Esophagus muscularis mucosa (tissue), 4 donors: ENCODE results near the gene STK10. TPM values are rescaled to one million over a fixed set of nuclear protein-coding genes. Genes with fewer than 3 reads are reported as not detected.

Experiments used
- DNase-seq: peaks from one replicate; pipeline ENCODE4 v3.0.0-alpha.2; 2017; ENCODE audit errors: extremely low spot score
- H3K27ac ChIP-seq, 4 donors: fragments of 200-600 bp; sonication (generic); replicated peaks in 1 of 4; 1 replicate in 3 of 4; 2 replicates in 1 of 4; pipeline ENCODE4 v1.5.1; 2016 to 2019; ENCODE audit warnings: mild to moderate bottlenecking in 1 of 4
- H3K27me3 ChIP-seq, 4 donors: fragments of 200-600 bp; sonication (generic); one replicate each; pipeline versions ENCODE4 v1.5.1 to v1.6.0; 2016 to 2019
- H3K36me3 ChIP-seq, 4 donors: fragments of 200-600 bp; sonication (generic); one replicate each; pipeline ENCODE4 v1.5.1; 2016 to 2019
- H3K4me1 ChIP-seq, 4 donors: fragments of 200-600 bp; sonication (generic); one replicate each; pipeline ENCODE4 v1.5.1; 2016 to 2019
- H3K4me3 ChIP-seq, 4 donors: fragments of 200-600 bp; sonication (generic); 1 replicate in 2 of 4; 2 replicates in 2 of 4; pipeline ENCODE4 v1.5.1; 2016 to 2019; ENCODE audit warnings: mild to moderate bottlenecking in 4 of 4, moderate library complexity in 1 of 4
- H3K9me3 ChIP-seq, 4 donors: fragments of 200-600 bp; sonication (generic); 1 replicate in 3 of 4; 2 replicates in 1 of 4; pipeline ENCODE4 v1.5.1; 2016 to 2019
- EP300 ChIP-seq: sonication (generic); formaldehyde crosslinking; IDR thresholded peaks from one replicate; pipeline ENCODE4 v1.6.1; 2017; ENCODE audit warnings: antibody characterized with exemption
- POLR2A ChIP-seq: fragments of 450-650 bp; IDR thresholded peaks from one replicate; pipeline ENCODE4 v1.6.1; 2017; ENCODE audit warnings: antibody characterized with exemption, moderate library complexity, mild to moderate bottlenecking, low read depth
- POLR2AphosphoS5 ChIP-seq, 2 donors: sonication (generic); formaldehyde crosslinking; IDR thresholded peaks; one replicate each; pipeline ENCODE4 v1.6.1; 2017; ENCODE audit warnings: antibody characterized with exemption in 2 of 2
- WGBS: methylation state at CpG from one replicate; pipeline ENCODE4 v1.1.5; 2018; 5-methylcytosine and 5-hydroxymethylcytosine counted together
- intact Hi-C: fragments of 100-400 bp; cut with DNase I; formaldehyde crosslinking; loops from one replicate; pipeline ENCODE4 v1.15.1; 2023
- total RNA-seq, 4 donors: library from RNA; depleted of rRNA; stranded (reverse); fragments of >200 nt; gene quantifications; one replicate each; pipeline versions ENCODE4 v1.1.0 to v1.2.1, GENCODE V29; 2016
- TF ChIP-seq, protein P1 (sequence below), 3 experiments: fragments of 200-600 bp in 2 of 3; fragments of 450-650 bp in 1 of 3; sonication (generic) in 2 of 3; IDR thresholded peaks; one replicate each; pipeline ENCODE4 v1.5.1; 2017 to 2019; ENCODE audit warnings: antibody characterized with exemption in 3 of 3, mild to moderate bottlenecking in 2 of 3, moderate library complexity in 1 of 3

STK10 gene
- total RNA-seq, 4 donors from 2014 or later, result 18.8 to 21.8 (median 19.4) TPM

DNA sequence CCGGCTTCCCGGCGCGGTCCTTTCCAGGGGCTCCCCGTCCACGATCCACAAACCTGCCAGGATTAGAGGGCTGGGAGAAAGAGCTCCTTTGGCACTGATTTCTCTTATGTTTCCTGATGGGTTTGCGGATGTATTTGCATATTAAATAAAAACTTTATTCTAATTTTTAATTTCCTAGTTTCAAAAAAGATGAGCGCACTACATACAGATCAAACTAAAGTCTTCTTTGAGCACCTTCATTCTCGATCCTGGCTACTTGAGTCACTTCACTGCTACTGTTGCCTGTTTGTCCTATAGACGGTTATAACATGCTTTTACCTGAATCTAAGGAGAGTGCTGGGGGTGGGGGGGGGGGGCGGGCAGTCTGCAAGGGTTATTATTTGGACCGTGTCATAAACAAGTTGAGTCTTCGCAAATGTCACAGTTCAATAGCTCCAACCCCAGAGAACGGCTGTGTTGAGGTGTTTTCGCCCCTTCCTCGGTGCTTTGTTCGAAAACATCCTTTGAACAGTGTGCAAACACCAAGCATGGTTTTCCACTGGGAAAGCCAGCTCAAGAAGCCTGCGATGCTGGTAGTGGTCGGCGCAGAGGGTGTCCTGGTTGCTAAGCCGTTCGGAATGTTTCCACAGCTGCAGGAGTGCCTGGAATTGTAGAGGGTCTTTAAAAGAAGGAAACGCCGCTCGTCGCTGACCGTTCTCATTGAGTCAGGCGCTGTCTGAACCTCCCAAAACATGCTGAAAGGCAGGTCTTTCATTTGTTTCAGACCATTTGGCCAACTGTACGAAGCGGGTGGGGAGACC is 1.1 kb upstream of the STK10 start:
- peak overlapping the region; percentile 85 to 97 (median 92) for H3K27ac ChIP-seq
- peak overlapping the region; percentile 82 to 94 (median 89) for H3K4me3 ChIP-seq
- no peaks in the 10 kb centered on the region for H3K9me3 ChIP-seq
- no peak for DNase-seq
- H3K4me1 ChIP-seq, result peaks cover 17 to 42% (median 36%) of the 10 kb centered on the region in 4 donors
- no peaks in the 10 kb centered on the region for H3K27me3 ChIP-seq
- TF ChIP-seq POLR2A (no peak), EP300 (no peak), POLR2AphosphoS5 (IDR thresholded peaks at IDR 0.05) (no peak)
- TF ChIP-seq, protein P1, sequence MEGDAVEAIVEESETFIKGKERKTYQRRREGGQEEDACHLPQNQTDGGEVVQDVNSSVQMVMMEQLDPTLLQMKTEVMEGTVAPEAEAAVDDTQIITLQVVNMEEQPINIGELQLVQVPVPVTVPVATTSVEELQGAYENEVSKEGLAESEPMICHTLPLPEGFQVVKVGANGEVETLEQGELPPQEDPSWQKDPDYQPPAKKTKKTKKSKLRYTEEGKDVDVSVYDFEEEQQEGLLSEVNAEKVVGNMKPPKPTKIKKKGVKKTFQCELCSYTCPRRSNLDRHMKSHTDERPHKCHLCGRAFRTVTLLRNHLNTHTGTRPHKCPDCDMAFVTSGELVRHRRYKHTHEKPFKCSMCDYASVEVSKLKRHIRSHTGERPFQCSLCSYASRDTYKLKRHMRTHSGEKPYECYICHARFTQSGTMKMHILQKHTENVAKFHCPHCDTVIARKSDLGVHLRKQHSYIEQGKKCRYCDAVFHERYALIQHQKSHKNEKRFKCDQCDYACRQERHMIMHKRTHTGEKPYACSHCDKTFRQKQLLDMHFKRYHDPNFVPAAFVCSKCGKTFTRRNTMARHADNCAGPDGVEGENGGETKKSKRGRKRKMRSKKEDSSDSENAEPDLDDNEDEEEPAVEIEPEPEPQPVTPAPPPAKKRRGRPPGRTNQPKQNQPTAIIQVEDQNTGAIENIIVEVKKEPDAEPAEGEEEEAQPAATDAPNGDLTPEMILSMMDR (IDR thresholded peaks at IDR 0.05), result no peak
- WGBS, result 51% methylated on average over 30 of the region's 30 CpGs
- no peaks in the 10 kb centered on the region for H3K36me3 ChIP-seq
- intact Hi-C loops, result loop anchor here (1.0 to 5.0 kb wide), 3 partner anchors 82 to 182 kb away; partner anchors contain the start of gene FBXW11

DNA sequence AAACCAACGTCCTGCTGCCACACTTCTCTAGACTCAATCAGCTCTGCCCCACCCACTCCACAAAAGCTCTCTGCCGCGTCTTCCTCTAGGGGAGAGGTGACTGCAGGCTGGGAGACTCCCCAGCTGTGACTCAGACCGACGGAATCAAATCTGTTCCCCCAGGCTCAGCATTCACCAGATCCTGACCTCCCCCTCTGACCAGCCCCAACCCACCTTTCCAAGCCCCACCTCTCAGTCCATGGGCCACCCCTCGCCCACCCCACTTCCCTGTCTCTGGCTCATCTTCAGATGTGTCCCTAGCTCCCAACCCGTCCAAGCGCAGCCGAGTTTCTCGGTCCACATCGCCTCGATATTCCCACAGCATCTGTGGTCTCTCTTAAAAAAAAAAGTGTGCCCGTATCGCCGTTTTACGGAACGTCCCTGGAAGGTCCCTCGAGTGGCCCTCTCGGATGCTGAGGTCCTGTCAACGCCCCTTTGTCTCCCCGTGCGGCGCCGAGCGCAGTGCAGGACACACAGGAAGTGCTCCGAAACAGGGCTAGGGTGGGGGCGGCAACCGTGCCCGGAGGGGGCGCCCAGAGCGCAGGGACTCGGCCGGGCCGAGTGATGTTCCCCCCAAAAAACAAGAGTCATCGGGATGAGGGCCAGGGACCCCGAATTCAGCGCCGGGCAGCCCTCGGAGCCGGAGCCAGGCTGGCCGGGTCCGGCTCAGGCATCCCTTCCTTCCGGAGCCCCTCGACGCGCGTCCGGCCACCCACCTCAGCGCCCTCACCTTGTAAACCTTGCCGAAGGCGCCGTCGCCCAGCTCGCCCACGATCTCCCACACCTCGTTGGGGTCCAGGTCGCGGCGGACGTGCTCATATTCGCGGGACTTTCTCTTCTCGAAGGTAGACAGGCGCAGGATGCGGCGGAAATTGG is 649 bp downstream of the STK10 start:
- no peaks in the 10 kb centered on the region for H3K9me3 ChIP-seq
- peaks cover 21 to 49% (median 42%) of the 10 kb centered on the region in 4 donors for H3K4me1 ChIP-seq
- intact Hi-C loops, result loop anchor here (1.0 to 5.0 kb wide), 3 partner anchors 80 to 180 kb away; partner anchors contain the start of gene FBXW11
- peak overlapping the region; percentile 82 to 94 (median 89) for H3K4me3 ChIP-seq
- no peaks in the 10 kb centered on the region for H3K36me3 ChIP-seq
- peak overlapping the region; percentile 85 to 97 (median 92) for H3K27ac ChIP-seq
- TF ChIP-seq POLR2AphosphoS5 (IDR thresholded peaks at IDR 0.05), result peak; percentile 33 to 54
- TF ChIP-seq POLR2A, result no peak
- 0% methylated on average over 22 of the region's 66 CpGs for WGBS
- no peaks in the 10 kb centered on the region for H3K27me3 ChIP-seq
- no peak for DNase-seq

DNA sequence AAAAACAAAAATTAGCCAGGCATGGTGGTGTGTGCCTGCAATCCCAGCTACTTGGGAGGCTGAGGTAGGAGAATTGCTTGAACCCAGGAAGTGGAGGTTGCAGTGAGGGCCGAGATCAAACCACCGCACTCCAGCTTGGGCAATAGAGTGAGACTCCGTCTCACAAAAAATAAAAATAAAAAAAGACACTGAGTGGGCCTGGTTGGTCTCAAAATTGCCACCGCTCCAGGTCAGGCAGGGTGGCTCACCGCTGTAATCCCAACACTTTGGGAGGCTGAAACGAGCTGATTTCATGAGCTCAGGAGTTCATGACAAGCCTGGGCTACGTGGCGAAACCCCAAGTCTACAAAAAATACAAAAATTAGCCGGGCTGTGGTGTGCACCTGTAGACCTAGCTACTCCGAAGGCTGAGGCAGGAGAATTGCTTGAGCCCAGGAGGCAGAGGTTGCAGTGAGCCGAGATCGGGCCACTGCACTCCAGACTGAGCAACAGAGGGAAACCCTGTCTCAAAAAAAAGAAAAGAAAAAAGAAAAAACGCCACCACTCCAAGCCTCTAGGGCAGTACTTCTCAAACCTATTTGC is 1.8 kb downstream of the STK10 start:
- Histone ChIP-seq H3K36me3 (peaks cover 0 to 3% (median 0%) of the 10 kb centered on the region in 4 donors), H3K27ac (peak overlapping the region; percentile 85 to 97 (median 92)), H3K4me3 (peak overlapping the region; percentile 82 to 94 (median 89)), H3K27me3 (no peaks in the 10 kb centered on the region), H3K4me1 (peaks cover 21 to 53% (median 42%) of the 10 kb centered on the region in 4 donors), H3K9me3 (no peaks in the 10 kb centered on the region)
- no peak for DNase-seq
- no peak for TF ChIP-seq POLR2AphosphoS5 (IDR thresholded peaks at IDR 0.05)
- 85% methylated on average over 13 of the region's 13 CpGs for WGBS
- intact Hi-C loops, result loop anchor here (5.0 kb wide), 2 partner anchors 106 to 179 kb away; partner anchors contain the start of gene FBXW11

DNA sequence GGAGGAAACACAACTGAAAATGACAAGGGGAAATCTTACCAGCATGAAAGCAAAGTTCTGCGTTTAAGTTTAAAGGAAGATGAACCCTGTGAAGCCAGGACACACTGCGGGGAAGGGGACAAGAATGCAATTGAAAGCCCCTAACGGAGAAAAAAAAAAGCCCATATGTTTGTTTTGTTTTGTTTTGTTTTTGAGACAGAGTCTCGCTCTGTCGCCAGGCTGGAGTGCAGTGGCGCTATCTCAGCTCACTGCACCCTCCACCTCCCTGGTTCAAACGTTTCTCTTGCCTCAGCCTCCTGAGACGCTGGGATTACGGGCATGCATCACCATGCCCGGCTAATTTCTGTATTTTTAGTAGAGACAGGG is 2.9 kb downstream of the STK10 start:
- H3K27me3 ChIP-seq, result no peaks in the 10 kb centered on the region
- intact Hi-C loops, result loop anchor here (5.0 kb wide), 2 partner anchors 107 to 178 kb away; partner anchors contain the start of gene FBXW11
- no peak overlapping the region for H3K4me3 ChIP-seq
- no peaks in the 10 kb centered on the region for H3K9me3 ChIP-seq
- H3K36me3 ChIP-seq, result peaks cover 0 to 5% (median 0%) of the 10 kb centered on the region in 4 donors
- peak overlapping the region in 3 of 4 donors; percentile 91 to 97 (median 93) for H3K27ac ChIP-seq
- 82% methylated on average over 10 of the region's 10 CpGs for whole genome bisulfite sequencing
- peaks cover 24 to 55% (median 45%) of the 10 kb centered on the region in 4 donors for H3K4me1 ChIP-seq
- TF ChIP-seq EP300 (no peak), POLR2A (no peak), POLR2AphosphoS5 (IDR thresholded peaks at IDR 0.05) (no peak)
- TF ChIP-seq, protein P1 (IDR thresholded peaks at IDR 0.05), result no peak
- no peak for DNase-seq

DNA sequence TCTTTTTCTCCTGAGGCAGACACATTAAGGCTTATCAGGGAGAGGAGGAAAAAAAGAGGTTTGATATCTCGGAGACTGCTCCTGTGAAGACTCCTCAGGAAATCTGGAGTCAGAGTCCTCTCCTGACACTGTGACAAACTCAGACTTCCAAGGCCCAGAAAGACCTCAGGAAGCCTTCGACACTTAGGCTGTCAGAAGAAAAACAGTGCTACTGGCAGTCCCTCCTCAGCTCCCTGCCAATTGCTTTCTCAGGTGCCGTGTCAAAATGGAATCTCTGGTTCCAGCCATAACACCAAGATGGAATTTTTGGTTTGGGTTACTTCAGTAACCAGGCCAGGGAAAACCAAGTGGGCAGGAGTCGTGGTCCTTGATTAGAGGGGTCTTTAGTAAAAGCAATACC is 4.1 kb downstream of the STK10 start:
- H3K36me3 ChIP-seq, result peaks cover 0 to 5% (median 0%) of the 10 kb centered on the region in 4 donors
- H3K4me1 ChIP-seq, result peaks cover 35 to 66% (median 55%) of the 10 kb centered on the region in 4 donors
- H3K9me3 ChIP-seq, result no peaks in the 10 kb centered on the region
- no peaks in the 10 kb centered on the region for H3K27me3 ChIP-seq
- TF ChIP-seq, protein P1 (IDR thresholded peaks at IDR 0.05), result no peak
- TF ChIP-seq POLR2A (no peak), POLR2AphosphoS5 (IDR thresholded peaks at IDR 0.05) (no peak), EP300 (no peak)
- no peak overlapping the region for H3K4me3 ChIP-seq
- DNase-seq, result no peak
- intact Hi-C loops, result no loop called here
- H3K27ac ChIP-seq, result peak overlapping the region in 1 of 4 donors; percentile 31
- 64% methylated on average over 4 of the region's 4 CpGs for WGBS
